CD4-positive, CD25-positive, alpha-beta regulatory T cell (primary cell): Measurements from ENCODE around the gene APOO. TPM values are rescaled to one million over a fixed set of nuclear protein-coding genes. Genes with fewer than 3 reads are reported as not detected.

ENCODE experiments used
- ATAC-seq, 2 donors: fragments of 150-1000 bp; cut with Tn5 transposase; one replicate each; pipeline ENCODE4 v1.10.0; 2021; ENCODE audit warnings: low read depth in 2 of 2, moderate number of reproducible peaks in 2 of 2, moderate library complexity in 1 of 2
- DNase-seq, 3 donors: peaks; one replicate each; pipeline versions ENCODE4 v3.0.0 to v3.0.0-alpha.2; 2012 to 2022; ENCODE audit warnings: mixed read lengths in 1 of 3
- H3K27ac ChIP-seq: one replicate; pipeline ENCODE4 v1.7.0; 2013; ENCODE audit warnings: mild to moderate bottlenecking, low read length; ENCODE audit not compliant: insufficient read depth, poor library complexity, severe bottlenecking
- H3K27me3 ChIP-seq: one replicate; pipeline ENCODE4 v1.7.0; 2013; ENCODE audit warnings: low read length; ENCODE audit not compliant: control insufficient read depth, insufficient read depth
- H3K36me3 ChIP-seq: one replicate; pipeline ENCODE4 v1.7.0; 2013; ENCODE audit warnings: mild to moderate bottlenecking, low read length, moderate library complexity; ENCODE audit not compliant: control insufficient read depth, insufficient read depth
- H3K4me1 ChIP-seq: 2 replicates; pipeline ENCODE4 v1.7.0; 2013; ENCODE audit warnings: mild to moderate bottlenecking, low read length; ENCODE audit not compliant: insufficient read depth, control insufficient read depth, poor library complexity, severe bottlenecking
- H3K4me3 ChIP-seq: one replicate; pipeline ENCODE4 v1.7.0; 2013; ENCODE audit warnings: low read depth, mild to moderate bottlenecking, low read length, moderate library complexity
- H3K9me3 ChIP-seq, 2 experiments: 1 replicate in 1 of 2; 2 replicates in 1 of 2; pipeline ENCODE4 v1.7.0; 2013; ENCODE audit warnings: low read length in 2 of 2, mild to moderate bottlenecking in 1 of 2, moderate library complexity in 1 of 2; ENCODE audit not compliant: control insufficient read depth in 2 of 2
- H3K27ac Mint-ChIP-seq, 3 donors: one replicate each; pipeline ENCODE4 v1.8.0; 2020 to 2022; ENCODE audit warnings: mild to moderate bottlenecking in 3 of 3, mixed read lengths in 3 of 3, moderate library complexity in 2 of 3
- H3K27me3 Mint-ChIP-seq: one replicate; pipeline ENCODE4 v1.8.0; 2022; ENCODE audit warnings: mild to moderate bottlenecking, mixed read lengths
- H3K36me3 Mint-ChIP-seq: one replicate; pipeline ENCODE4 v1.8.0; 2020; ENCODE audit warnings: mixed read lengths
- H3K4me1 Mint-ChIP-seq, 4 donors: one replicate each; pipeline ENCODE4 v1.8.0; 2020 to 2022; ENCODE audit warnings: mixed read lengths in 4 of 4, mild to moderate bottlenecking in 1 of 4
- H3K4me3 Mint-ChIP-seq, 4 donors: one replicate each; pipeline ENCODE4 v1.8.0; 2020 to 2022; ENCODE audit warnings: mild to moderate bottlenecking in 4 of 4, mixed read lengths in 4 of 4, moderate library complexity in 3 of 4
- H3K9me3 Mint-ChIP-seq, 7 donors: one replicate each; pipeline ENCODE4 v1.8.0; 2020 to 2022; ENCODE audit warnings: mixed read lengths in 7 of 7, mild to moderate bottlenecking in 3 of 7, moderate library complexity in 2 of 7
- polyA plus RNA-seq, 4 donors: library from polyadenylated mRNA; unstranded; fragments of 300-500 nt; fragmentation: Illumina TruSeq; gene quantifications; one replicate each; pipeline ENCODE4 v1.2.3, GENCODE V29; 2021
- total RNA-seq: library from RNA; stranded (reverse); gene quantifications from one replicate; pipeline ENCODE4 v1.2.3, GENCODE V29; 2022

APOO gene
- total RNA-seq (13.5 TPM), polyA plus RNA-seq (10 to 100 TPM; 13.9 to 20.9 (median 15.2) TPM)

GRCh38 chrX:23907498-23908218 lies at the start of gene APOO, which contains the start of gene CXorf58:
Gene APOO (minus strand): TSS chrX:23907938. CDS start chrX:23907702, 236 bp downstream.
Gene CXorf58 (plus strand): TSS chrX:23908006. CDS start chrX:23910303, 2,297 bp downstream.
- Mint-ChIP-seq H3K27me3 (no peaks in the 10 kb centered on the region), H3K4me3 (peak within 1 kb of the TSS; percentile 85 to 96 (median 88)), H3K36me3 (no peaks in the 10 kb centered on the region), H3K4me1 (peaks cover 0 to 20% (median 13%) of the 10 kb centered on the region in 4 donors), H3K9me3 (no peaks in the 10 kb centered on the region), H3K27ac (peak within 1 kb of the TSS; percentile 70 to 93 (median 84))
- peak; percentile 92 to 94 for ATAC-seq
- no peaks in the 10 kb centered on the region for H3K36me3 ChIP-seq
- H3K27me3 ChIP-seq: no peaks in the 10 kb centered on the region
- H3K9me3 ChIP-seq: no peaks in the 10 kb centered on the region
- H3K27ac ChIP-seq: peak within 1 kb of the TSS; percentile 90
- peaks cover 19% of the 10 kb centered on the region for H3K4me1 ChIP-seq
- peak; percentile 84 to 95 (median 92) for DNase-seq
- H3K4me3 ChIP-seq: peak within 1 kb of the TSS; percentile 86

GRCh38 chrX:23954396-23954795 lies 46.7 kb upstream of the APOO start:
- Histone ChIP-seq H3K27me3 (no peaks in the 10 kb centered on the region), H3K9me3 (no peaks in the 10 kb centered on the region), H3K4me1 (peaks cover 9% of the 10 kb centered on the region), H3K4me3 (no peak overlapping the region), H3K27ac (peak overlapping the region; percentile 5), H3K36me3 (no peaks in the 10 kb centered on the region)
- Mint-ChIP-seq H3K36me3 (no peaks in the 10 kb centered on the region), H3K9me3 (no peaks in the 10 kb centered on the region), H3K4me1 (peaks cover 7 to 40% (median 23%) of the 10 kb centered on the region in 4 donors), H3K27me3 (no peaks in the 10 kb centered on the region), H3K4me3 (peak overlapping the region in 2 of 4 donors; percentile 8), H3K27ac (peak overlapping the region in 2 of 3 donors; percentile 88 to 97)
- ATAC-seq (no peak), DNase-seq (no peak)

DNA sequence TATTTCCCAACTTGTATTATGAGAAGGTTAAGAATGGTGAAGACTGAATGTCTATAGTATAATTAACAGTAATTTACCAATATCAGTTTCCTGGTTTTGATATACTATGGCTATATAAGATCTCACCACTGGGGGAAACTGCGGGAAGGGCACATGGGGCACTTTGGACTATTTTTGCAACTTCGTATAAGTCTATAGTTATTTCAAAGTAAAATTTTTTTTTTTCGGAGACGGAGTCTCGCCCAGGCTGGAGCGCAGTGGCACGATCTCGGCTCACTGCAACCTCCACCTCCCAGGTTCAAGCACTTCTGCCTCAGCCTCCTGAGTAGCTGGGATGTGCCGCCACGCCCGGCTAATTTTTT lies 46.2 kb upstream of the APOO start:
- ATAC-seq (no peak), DNase-seq (peak in 2 of 3 donors; percentile 2 to 49)
- Mint-ChIP-seq H3K4me1 (peaks cover 5 to 39% (median 23%) of the 10 kb centered on the region in 4 donors), H3K27me3 (no peaks in the 10 kb centered on the region), H3K4me3 (peak overlapping the region; percentile 83 to 97 (median 87)), H3K27ac (peak overlapping the region; percentile 88 to 97 (median 90)), H3K9me3 (no peaks in the 10 kb centered on the region), H3K36me3 (no peaks in the 10 kb centered on the region)
- no peaks in the 10 kb centered on the region for H3K36me3 ChIP-seq
- H3K27ac ChIP-seq: peak overlapping the region; percentile 71
- H3K9me3 ChIP-seq: no peaks in the 10 kb centered on the region
- H3K4me3 ChIP-seq: peak overlapping the region; percentile 85
- peaks cover 9% of the 10 kb centered on the region for H3K4me1 ChIP-seq
- no peaks in the 10 kb centered on the region for H3K27me3 ChIP-seq

GRCh38 chrX:23952984-23953907 lies 45.5 kb upstream of the APOO start:
- Mint-ChIP-seq H3K27me3 (no peaks in the 10 kb centered on the region), H3K4me3 (peak overlapping the region; percentile 83 to 97 (median 87)), H3K36me3 (no peaks in the 10 kb centered on the region), H3K27ac (peak overlapping the region; percentile 88 to 97 (median 90)), H3K4me1 (peaks cover 5 to 39% (median 22%) of the 10 kb centered on the region in 4 donors), H3K9me3 (no peaks in the 10 kb centered on the region)
- Histone ChIP-seq H3K27ac (peak overlapping the region; percentile 71), H3K4me3 (peak overlapping the region; percentile 85), H3K9me3 (no peaks in the 10 kb centered on the region), H3K36me3 (no peaks in the 10 kb centered on the region), H3K27me3 (no peaks in the 10 kb centered on the region), H3K4me1 (peaks cover 9% of the 10 kb centered on the region)
- DNase-seq (peak; percentile 1 to 89 (median 38)), ATAC-seq (peak; percentile 93 to 95)

- Mint-ChIP-seq H3K4me1 (peaks cover 5 to 42% (median 23%) of the 10 kb centered on the region in 4 donors), H3K4me3 (peak overlapping the region; percentile 83 to 97 (median 87)), H3K27me3 (no peaks in the 10 kb centered on the region), H3K9me3 (no peaks in the 10 kb centered on the region), H3K36me3 (no peaks in the 10 kb centered on the region), H3K27ac (peak overlapping the region in 2 of 3 donors; percentile 42 to 88)
- Histone ChIP-seq H3K36me3 (no peaks in the 10 kb centered on the region), H3K9me3 (no peaks in the 10 kb centered on the region), H3K4me1 (peaks cover 9% of the 10 kb centered on the region), H3K27me3 (no peaks in the 10 kb centered on the region), H3K27ac (no peak overlapping the region), H3K4me3 (peak overlapping the region; percentile 85)
- ATAC-seq: no peak
- no peak for DNase-seq
These were observed 44.7 kb upstream of the APOO start for GRCh38 chrX:23952391-23952790.

GRCh38 chrX:23945206-23945605 lies 37.5 kb upstream of the APOO start:
- H3K4me3 ChIP-seq: no peak overlapping the region
- H3K9me3 ChIP-seq: no peaks in the 10 kb centered on the region
- ATAC-seq: no peak
- Mint-ChIP-seq H3K4me3 (no peak overlapping the region), H3K27me3 (no peaks in the 10 kb centered on the region), H3K4me1 (peaks cover 0 to 12% (median 6%) of the 10 kb centered on the region in 4 donors), H3K36me3 (peaks cover 6% of the 10 kb centered on the region), H3K27ac (no peak overlapping the region), H3K9me3 (no peaks in the 10 kb centered on the region)
- no peaks in the 10 kb centered on the region for H3K4me1 ChIP-seq
- H3K36me3 ChIP-seq: no peaks in the 10 kb centered on the region
- H3K27ac ChIP-seq: no peak overlapping the region
- DNase-seq: no peak
- H3K27me3 ChIP-seq: no peaks in the 10 kb centered on the region

DNA sequence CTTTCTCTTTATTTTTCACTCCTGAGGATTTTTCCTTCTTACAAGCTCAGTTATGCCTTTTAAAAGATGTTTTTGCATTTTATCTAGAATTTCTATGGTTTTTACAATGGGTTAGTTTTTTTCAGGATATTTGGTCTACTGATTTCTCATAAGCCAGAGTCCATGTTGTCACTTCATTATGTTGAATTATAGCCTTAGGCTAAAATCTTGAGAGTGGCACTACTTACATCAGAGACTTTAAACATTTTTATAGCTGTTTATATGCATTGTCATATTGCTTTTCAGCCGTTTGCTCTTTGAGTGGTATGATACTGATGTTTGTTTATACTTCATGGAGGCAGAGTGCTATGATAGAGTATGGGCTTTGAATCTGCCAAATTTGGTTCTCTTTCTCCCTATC lies 36.5 kb upstream of the APOO start:
- Mint-ChIP-seq H3K36me3 (peaks cover 6% of the 10 kb centered on the region), H3K27ac (no peak overlapping the region), H3K4me3 (no peak overlapping the region), H3K27me3 (no peaks in the 10 kb centered on the region), H3K4me1 (peaks cover 0 to 14% (median 4%) of the 10 kb centered on the region in 4 donors), H3K9me3 (no peaks in the 10 kb centered on the region)
- no peak overlapping the region for H3K27ac ChIP-seq
- ATAC-seq (no peak), DNase-seq (no peak)
- no peak overlapping the region for H3K4me3 ChIP-seq
- H3K27me3 ChIP-seq: no peaks in the 10 kb centered on the region
- no peaks in the 10 kb centered on the region for H3K36me3 ChIP-seq
- H3K9me3 ChIP-seq: no peaks in the 10 kb centered on the region
- H3K4me1 ChIP-seq: no peaks in the 10 kb centered on the region
